ENCODE measurements around the gene UNC119B.

DNA sequence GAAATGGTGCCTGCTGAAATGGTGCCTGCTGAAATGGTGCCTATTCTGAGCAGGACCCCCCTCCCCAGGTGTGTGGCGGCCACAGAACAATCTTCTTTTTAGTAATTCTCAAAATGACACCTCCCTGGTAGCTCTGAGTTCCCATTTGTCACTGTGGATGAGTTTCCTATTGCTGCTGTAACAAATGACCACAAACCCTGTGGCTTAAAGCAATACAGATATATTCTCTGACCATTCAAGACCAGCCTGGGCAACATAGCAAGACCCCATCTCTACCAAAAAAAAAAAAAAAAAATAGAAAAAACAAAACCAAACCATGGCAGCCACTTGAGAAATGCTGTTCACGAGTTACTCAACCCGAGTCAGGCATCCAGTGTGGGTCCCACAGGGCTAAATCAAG is 23.3 kb downstream of the UNC119B start:
- no peak for TF ChIP-seq EZH2 (IDR thresholded peaks at IDR 0.05; ENCODE audit: borderline replicate concordance)
- TF ChIP-seq, protein P1, sequence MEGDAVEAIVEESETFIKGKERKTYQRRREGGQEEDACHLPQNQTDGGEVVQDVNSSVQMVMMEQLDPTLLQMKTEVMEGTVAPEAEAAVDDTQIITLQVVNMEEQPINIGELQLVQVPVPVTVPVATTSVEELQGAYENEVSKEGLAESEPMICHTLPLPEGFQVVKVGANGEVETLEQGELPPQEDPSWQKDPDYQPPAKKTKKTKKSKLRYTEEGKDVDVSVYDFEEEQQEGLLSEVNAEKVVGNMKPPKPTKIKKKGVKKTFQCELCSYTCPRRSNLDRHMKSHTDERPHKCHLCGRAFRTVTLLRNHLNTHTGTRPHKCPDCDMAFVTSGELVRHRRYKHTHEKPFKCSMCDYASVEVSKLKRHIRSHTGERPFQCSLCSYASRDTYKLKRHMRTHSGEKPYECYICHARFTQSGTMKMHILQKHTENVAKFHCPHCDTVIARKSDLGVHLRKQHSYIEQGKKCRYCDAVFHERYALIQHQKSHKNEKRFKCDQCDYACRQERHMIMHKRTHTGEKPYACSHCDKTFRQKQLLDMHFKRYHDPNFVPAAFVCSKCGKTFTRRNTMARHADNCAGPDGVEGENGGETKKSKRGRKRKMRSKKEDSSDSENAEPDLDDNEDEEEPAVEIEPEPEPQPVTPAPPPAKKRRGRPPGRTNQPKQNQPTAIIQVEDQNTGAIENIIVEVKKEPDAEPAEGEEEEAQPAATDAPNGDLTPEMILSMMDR (IDR thresholded peaks at IDR 0.05; ENCODE audit: poor library complexity) = no peak
- no peak for TF ChIP-seq EZH2phosphoT487 (IDR thresholded peaks at IDR 0.05; ENCODE audit: low read depth, severe bottlenecking, unreplicated experiment)
